A673 (cell line): Measurements from ENCODE around the gene GLDC. TPM values are rescaled to one million over a fixed set of nuclear protein-coding genes. Genes with fewer than 3 reads are reported as not detected.

Experiments used
- BruUV-seq: library from RNA; stranded (reverse); fragments of 400-500 nt; replicated peaks from 2 replicates; lab custom pipeline; 2021; lab: Mats Ljungman, UMichigan
- CTCF ChIA-PET: fragments of 300-600 bp; sonication (Branson Sonifier 250); formaldehyde crosslinking; loops from one replicate; lab custom pipeline; 2022; ENCODE audit warnings: antibody characterized with exemption; lab: Charles Lee
- POLR2A ChIA-PET: fragments of 300-600 bp; sonication (Branson Sonifier 250); formaldehyde crosslinking; loops from one replicate; lab custom pipeline; 2022; ENCODE audit warnings: antibody characterized with exemption; ENCODE audit not compliant: low non-redundant PET; lab: Charles Lee
- DNase-seq: peaks from one replicate; pipeline ENCODE4 v3.0.0-alpha.2; 2015; ENCODE audit warnings: low spot score
- H3K27ac ChIP-seq: fragments of 200-600 bp; sonication (generic); 2 replicates; pipeline ENCODE4 v1.5.1; 2016; ENCODE audit warnings: mixed run types, low read depth, mild to moderate bottlenecking, mixed read lengths, antibody characterized with exemption, low read length; ENCODE audit not compliant: poor library complexity, severe bottlenecking
- H3K27me3 ChIP-seq: fragments of 200-600 bp; sonication (generic); replicated peaks from 2 replicates; pipeline ENCODE4 v1.6.1; 2017; ENCODE audit warnings: mixed run types, low read depth, mild to moderate bottlenecking, mixed read lengths, antibody characterized with exemption, low read length; ENCODE audit not compliant: insufficient read depth, poor library complexity
- H3K36me3 ChIP-seq: fragments of 200-600 bp; sonication (generic); 2 replicates; pipeline ENCODE4 v1.6.1; 2016; ENCODE audit warnings: mixed run types, mild to moderate bottlenecking, mixed read lengths, antibody characterized with exemption, low read length; ENCODE audit not compliant: insufficient read depth, poor library complexity, severe bottlenecking
- H3K4me1 ChIP-seq: fragments of 200-600 bp; sonication (generic); 2 replicates; pipeline ENCODE4 v1.6.1; 2017; ENCODE audit warnings: mixed run types, mild to moderate bottlenecking, mixed read lengths, antibody characterized with exemption, low read length; ENCODE audit not compliant: insufficient read depth, poor library complexity, severe bottlenecking
- H3K4me3 ChIP-seq: fragments of 200-600 bp; sonication (generic); 2 replicates; pipeline ENCODE4 v1.5.1; 2016; ENCODE audit warnings: low read depth, mixed run types, mild to moderate bottlenecking, mixed read lengths, low read length; ENCODE audit not compliant: poor library complexity, severe bottlenecking
- H3K9me3 ChIP-seq: fragments of 200-600 bp; sonication (generic); 2 replicates; pipeline ENCODE4 v1.6.1; 2016; ENCODE audit warnings: mixed run types, low read depth, mild to moderate bottlenecking, mixed read lengths, antibody characterized with exemption, low read length; ENCODE audit not compliant: poor library complexity, severe bottlenecking
- EZH2 ChIP-seq: fragments of 200-600 bp; sonication (generic); IDR thresholded peaks from 2 replicates; pipeline ENCODE4 v1.6.1; 2017; ENCODE audit warnings: borderline replicate concordance, low read depth, mild to moderate bottlenecking, mixed read lengths, antibody characterized with exemption, low read length; ENCODE audit not compliant: poor library complexity, severe bottlenecking
- intact Hi-C: fragments of 100-400 bp; cut with micrococcal nuclease; formaldehyde crosslinking; loops from one replicate; pipeline ENCODE4 v1.10.0; 2022; ENCODE audit not compliant: unreplicated experiment
- total RNA-seq: library from RNA; stranded (reverse); gene quantifications from 2 replicates; pipeline ENCODE4 v1.2.3, GENCODE V29; 2021
- TF ChIP-seq, protein P1 (sequence below): fragments of 300-800, 200-600 bp; sonication (generic); conservative IDR thresholded peaks from 2 replicates; pipeline ENCODE4 v1.5.1; 2017; ENCODE audit warnings: low read depth, mild to moderate bottlenecking, antibody characterized with exemption, low read length, moderate library complexity, mixed read lengths

GLDC gene
- total RNA-seq, 1 experiment from 2014 or later: 0.32 TPM

DNA sequence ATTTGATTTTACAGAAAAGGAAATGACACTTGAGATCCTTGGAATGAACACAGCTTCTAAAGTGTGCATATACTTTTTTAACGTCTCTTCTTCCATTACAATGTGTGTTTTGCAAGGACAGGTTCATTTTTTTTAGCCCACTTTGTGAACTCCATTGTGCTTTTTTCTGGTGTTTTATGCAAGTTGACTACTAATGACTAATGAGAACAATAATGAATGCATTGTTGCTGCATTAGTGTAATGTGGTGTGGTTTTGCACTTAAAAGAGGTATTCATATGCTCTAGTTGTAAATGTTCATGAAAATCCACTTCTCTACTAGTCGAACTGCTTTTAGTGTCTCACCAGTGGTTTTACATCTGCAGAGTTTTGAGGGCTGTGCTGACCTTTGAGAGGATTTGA is 139.0 kb downstream of the GLDC start:
- intact Hi-C loops: no loop called here
- no peaks in the 10 kb centered on the region for H3K4me1 ChIP-seq
- no peaks in the 10 kb centered on the region for H3K9me3 ChIP-seq
- peaks cover 37% of the 10 kb centered on the region for H3K36me3 ChIP-seq
- ChIA-PET POLR2A (no interaction called here), CTCF (no interaction called here)
- BruUV-seq: no TSS peak
- no peak overlapping the region for H3K4me3 ChIP-seq
- DNase-seq: no peak
- no peak overlapping the region for H3K27ac ChIP-seq
- TF ChIP-seq EZH2: no peak
- TF ChIP-seq, protein P1, sequence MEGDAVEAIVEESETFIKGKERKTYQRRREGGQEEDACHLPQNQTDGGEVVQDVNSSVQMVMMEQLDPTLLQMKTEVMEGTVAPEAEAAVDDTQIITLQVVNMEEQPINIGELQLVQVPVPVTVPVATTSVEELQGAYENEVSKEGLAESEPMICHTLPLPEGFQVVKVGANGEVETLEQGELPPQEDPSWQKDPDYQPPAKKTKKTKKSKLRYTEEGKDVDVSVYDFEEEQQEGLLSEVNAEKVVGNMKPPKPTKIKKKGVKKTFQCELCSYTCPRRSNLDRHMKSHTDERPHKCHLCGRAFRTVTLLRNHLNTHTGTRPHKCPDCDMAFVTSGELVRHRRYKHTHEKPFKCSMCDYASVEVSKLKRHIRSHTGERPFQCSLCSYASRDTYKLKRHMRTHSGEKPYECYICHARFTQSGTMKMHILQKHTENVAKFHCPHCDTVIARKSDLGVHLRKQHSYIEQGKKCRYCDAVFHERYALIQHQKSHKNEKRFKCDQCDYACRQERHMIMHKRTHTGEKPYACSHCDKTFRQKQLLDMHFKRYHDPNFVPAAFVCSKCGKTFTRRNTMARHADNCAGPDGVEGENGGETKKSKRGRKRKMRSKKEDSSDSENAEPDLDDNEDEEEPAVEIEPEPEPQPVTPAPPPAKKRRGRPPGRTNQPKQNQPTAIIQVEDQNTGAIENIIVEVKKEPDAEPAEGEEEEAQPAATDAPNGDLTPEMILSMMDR: no peak
- no peaks in the 10 kb centered on the region for H3K27me3 ChIP-seq

DNA sequence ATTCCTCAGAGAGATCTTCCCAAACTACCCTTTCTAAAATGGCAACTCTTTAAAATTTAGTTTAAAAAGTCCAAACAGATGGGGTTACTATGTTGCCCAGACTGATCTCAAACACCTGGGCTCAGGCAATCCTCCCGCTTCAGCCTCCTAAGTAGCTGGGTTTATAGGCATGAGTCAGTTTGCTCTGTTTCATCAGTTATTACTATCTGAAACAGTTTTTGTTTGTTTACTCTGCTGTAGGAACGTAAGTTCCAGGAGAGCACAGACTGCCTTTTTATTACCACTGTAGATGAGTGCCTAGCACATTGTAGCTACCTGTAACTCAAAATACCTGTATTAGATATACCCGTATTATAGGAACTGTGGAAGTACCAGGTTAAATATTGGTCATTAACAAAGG is 143.1 kb downstream of the GLDC start:
- POLR2A ChIA-PET: no interaction called here
- no peaks in the 10 kb centered on the region for H3K9me3 ChIP-seq
- TF ChIP-seq, protein P1: no peak
- TF ChIP-seq EZH2: no peak
- no peak for DNase-seq
- H3K27ac ChIP-seq: no peak overlapping the region
- H3K4me1 ChIP-seq: peaks cover 3% of the 10 kb centered on the region
- no peaks in the 10 kb centered on the region for H3K27me3 ChIP-seq
- peaks cover 49% of the 10 kb centered on the region for H3K36me3 ChIP-seq
- CTCF ChIA-PET: no interaction called here
- BruUV-seq: no TSS peak
- intact Hi-C loops: no loop called here
- H3K4me3 ChIP-seq: no peak overlapping the region

- TF ChIP-seq EZH2: no peak
- TF ChIP-seq, protein P1: no peak
- ChIA-PET CTCF (no interaction called here), POLR2A (no interaction called here)
- no peak overlapping the region for H3K4me3 ChIP-seq
- no peaks in the 10 kb centered on the region for H3K9me3 ChIP-seq
- no peaks in the 10 kb centered on the region for H3K27me3 ChIP-seq
- no peak overlapping the region for H3K27ac ChIP-seq
- peaks cover 47% of the 10 kb centered on the region for H3K36me3 ChIP-seq
- DNase-seq: no peak
- peaks cover 10% of the 10 kb centered on the region for H3K4me1 ChIP-seq
- no TSS peak for BruUV-seq
- intact Hi-C loops: no loop called here
Measured at GRCh38 chr9:6501526-6502210, 143.9 kb downstream of the GLDC start.
